AG09309 (cell line): ENCODE data around the gene YIPF3.

ENCODE experiments used
- DNase-seq: peaks from one replicate; pipeline ENCODE4 v3.0.0-alpha.2; 2010; ENCODE audit warnings: low read depth
- H3K4me3 ChIP-seq: 2 replicates; pipeline ENCODE4 v1.5.1; 2011; ENCODE audit warnings: mild to moderate bottlenecking, low read depth, low read length, moderate library complexity; ENCODE audit not compliant: control insufficient read depth
- CTCF ChIP-seq: IDR thresholded peaks from 2 replicates; pipeline ENCODE4 v1.5.1; 2011; ENCODE audit warnings: mild to moderate bottlenecking, low read depth, low read length, inconsistent platforms; ENCODE audit not compliant: insufficient read depth, control insufficient read depth; ENCODE audit errors: missing control alignments

The YIPF3 gene

GRCh38 chr6:43464337-43464736 lies 52.4 kb downstream of the YIPF3 start:
- no peak overlapping the region for H3K4me3 ChIP-seq
- no peak for DNase-seq
- no peak for TF ChIP-seq CTCF

GRCh38 chr6:43461936-43462335 lies 54.8 kb downstream of the YIPF3 start:
- TF ChIP-seq CTCF = no peak
- DNase-seq = no peak
- no peak overlapping the region for H3K4me3 ChIP-seq
